Neuronal stem cell (in vitro differentiated cells): ENCODE results near the gene FBXO28.

Experiments used
- DNase-seq: peaks from one replicate; pipeline ENCODE4 v3.0.0-alpha.2; 2013; ENCODE audit warnings: low spot score
- H2AFZ ChIP-seq: one replicate; pipeline ENCODE4 v1.6.1; 2013; ENCODE audit warnings: mild to moderate bottlenecking, low read length, inconsistent platforms
- H2AK5ac ChIP-seq: 2 replicates; pipeline ENCODE4 v1.6.1; 2013; ENCODE audit warnings: low read depth, mild to moderate bottlenecking, inconsistent platforms, low read length, moderate library complexity, mixed read lengths
- H2BK120ac ChIP-seq: 2 replicates; pipeline ENCODE4 v1.6.1; 2013; ENCODE audit warnings: low read depth, mild to moderate bottlenecking, inconsistent platforms, low read length, moderate library complexity, mixed read lengths
- H2BK12ac ChIP-seq: one replicate; pipeline ENCODE4 v1.6.1; 2013; ENCODE audit warnings: low read length, inconsistent platforms
- H2BK15ac ChIP-seq: 2 replicates; pipeline ENCODE4 v1.6.1; 2013; ENCODE audit warnings: mild to moderate bottlenecking, low read length, inconsistent platforms, mixed read lengths
- H2BK5ac ChIP-seq: one replicate; pipeline ENCODE4 v1.6.1; 2013; ENCODE audit warnings: inconsistent platforms, mild to moderate bottlenecking, low read length, moderate library complexity
- H3K14ac ChIP-seq: one replicate; pipeline ENCODE4 v1.6.1; 2013; ENCODE audit warnings: low read length, inconsistent platforms
- H3K18ac ChIP-seq: 2 replicates; pipeline ENCODE4 v1.6.1; 2013; ENCODE audit warnings: low read length, inconsistent platforms
- H3K23ac ChIP-seq: 2 replicates; pipeline ENCODE4 v1.6.1; 2013; ENCODE audit warnings: low read depth, mild to moderate bottlenecking, mixed read lengths, low read length, inconsistent platforms; ENCODE audit not compliant: poor library complexity
- H3K27ac ChIP-seq: replicated peaks from 3 replicates; pipeline ENCODE4 v1.5.1; 2013; ENCODE audit warnings: low read length, inconsistent platforms
- H3K27me3 ChIP-seq, 3 experiments: 2 replicates each; pipeline ENCODE4 v1.6.1; 2013; ENCODE audit warnings: low read length in 3 of 3, mild to moderate bottlenecking in 2 of 3, inconsistent platforms in 1 of 3, low read depth in 1 of 3, mixed read lengths in 1 of 3, moderate library complexity in 1 of 3; ENCODE audit not compliant: control insufficient read depth in 3 of 3, insufficient read depth in 3 of 3
- H3K36me3 ChIP-seq, 2 donors: replicated peaks in 1 of 2; 2 replicates each; pipeline ENCODE4 v1.6.1; 2013; ENCODE audit warnings: low read length in 2 of 2; ENCODE audit not compliant: control insufficient read depth in 2 of 2, insufficient read depth in 2 of 2
- H3K4ac ChIP-seq: 2 replicates; pipeline ENCODE4 v1.6.1; 2013; ENCODE audit warnings: inconsistent platforms, mild to moderate bottlenecking, low read length, moderate library complexity
- H3K4me1 ChIP-seq, 2 donors: 1 replicate in 1 of 2; 2 replicates in 1 of 2; pipeline ENCODE4 v1.6.1; 2013; ENCODE audit warnings: low read length in 2 of 2, low read depth in 1 of 2; ENCODE audit not compliant: control insufficient read depth in 2 of 2, insufficient read depth in 1 of 2
- H3K4me2 ChIP-seq: one replicate; pipeline ENCODE4 v1.6.1; 2013; ENCODE audit warnings: mild to moderate bottlenecking, low read length, inconsistent platforms; ENCODE audit not compliant: insufficient read depth, poor library complexity, severe bottlenecking
- H3K4me3 ChIP-seq, 2 donors: 2 replicates each; pipeline ENCODE4 v1.5.1; 2013; ENCODE audit warnings: low read length in 2 of 2, mild to moderate bottlenecking in 2 of 2, inconsistent platforms in 1 of 2, moderate library complexity in 1 of 2
- H3K79me1 ChIP-seq: one replicate; pipeline ENCODE4 v1.6.1; 2013; ENCODE audit warnings: low read depth, mild to moderate bottlenecking, inconsistent platforms, low read length, moderate library complexity
- H3K9ac ChIP-seq: one replicate; pipeline ENCODE4 v1.6.1; 2013; ENCODE audit warnings: mild to moderate bottlenecking, low read depth, low read length, inconsistent platforms; ENCODE audit not compliant: poor library complexity
- H3K9me3 ChIP-seq, 2 donors: replicated peaks in 1 of 2; 2 replicates each; pipeline versions ENCODE3 to v1.6.1; 2013; ENCODE audit warnings: low read length in 2 of 2, mild to moderate bottlenecking in 2 of 2, inconsistent platforms in 1 of 2, low read depth in 1 of 2, mixed read lengths in 1 of 2, moderate library complexity in 1 of 2; ENCODE audit not compliant: control insufficient read depth in 2 of 2, insufficient read depth in 1 of 2
- H4K8ac ChIP-seq: one replicate; pipeline ENCODE4 v1.6.1; 2013; ENCODE audit warnings: low read depth, mild to moderate bottlenecking, inconsistent platforms, low read length, moderate library complexity
- H4K91ac ChIP-seq: one replicate; pipeline ENCODE4 v1.6.1; 2013; ENCODE audit warnings: low read length, low read depth, mild to moderate bottlenecking, inconsistent platforms; ENCODE audit not compliant: poor library complexity
- WGBS, 2 donors: extraction: QIAGEN DNeasy Blood & Tissue Kit; methylation state at CpG; one replicate each; pipeline ENCODE4 v1.1.7; 2013; ENCODE audit warnings: missing lambda C conversion rate in 2 of 2, mixed read lengths in 1 of 2; ENCODE audit not compliant: insufficient read length in 2 of 2, insufficient replicate concordance in 1 of 2; ENCODE audit errors: extremely low coverage in 2 of 2; 5-methylcytosine and 5-hydroxymethylcytosine counted together

FBXO28 gene

GRCh38 chr1:224138198-224138597, 24.3 kb downstream of the FBXO28 start:
- Histone ChIP-seq H2AK5ac (no peak overlapping the region), H3K14ac (no peak overlapping the region), H3K4ac (no peak overlapping the region), H2BK15ac (no peak overlapping the region), H3K4me3 (no peak overlapping the region), H3K9me3 (no peaks in the 10 kb centered on the region), H2BK120ac (no peak overlapping the region), H2AFZ (no peak overlapping the region), H3K79me1 (no peaks in the 10 kb centered on the region), H3K27ac (no peak overlapping the region), H4K91ac (no peak overlapping the region), H3K36me3 (peaks cover 3 to 71% of the 10 kb centered on the region in 2 donors), H3K18ac (no peak overlapping the region), H2BK12ac (no peak overlapping the region), H3K23ac (no peak overlapping the region), H2BK5ac (no peak overlapping the region), H3K4me1 (no peaks in the 10 kb centered on the region), H3K9ac (no peak overlapping the region), H4K8ac (no peak overlapping the region), H3K4me2 (no peak overlapping the region), H3K27me3 (no peaks in the 10 kb centered on the region)
- no CpG with 5 or more reads among the region's 3 CpGs for WGBS, 2 donors
- DNase-seq: no peak

DNA sequence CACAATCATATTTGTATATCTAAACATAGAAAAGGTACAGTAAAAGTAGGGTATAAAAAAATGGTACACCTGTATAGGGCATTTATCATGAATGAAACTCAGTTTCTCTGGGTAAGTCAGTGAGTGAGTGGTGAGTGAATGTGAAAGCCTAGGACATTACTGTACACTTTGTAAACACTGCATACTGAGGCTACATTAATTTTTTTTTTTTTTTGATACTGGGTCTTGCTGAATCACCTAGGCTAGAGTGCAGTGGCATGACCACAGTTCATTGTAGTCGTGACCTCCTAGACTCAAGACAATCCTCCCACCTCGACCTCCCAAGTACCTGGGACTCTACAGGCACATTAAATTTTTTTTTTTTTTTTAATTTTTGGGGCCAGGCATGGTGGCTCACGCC, 27.8 kb downstream of the FBXO28 start:
- no CpG with 5 or more reads among the region's 3 CpGs for WGBS, 2 donors
- Histone ChIP-seq H2AK5ac (no peak overlapping the region), H2BK12ac (no peak overlapping the region), H3K23ac (no peak overlapping the region), H3K4ac (no peak overlapping the region), H3K4me3 (no peak overlapping the region), H2BK5ac (no peak overlapping the region), H3K79me1 (peaks cover 1% of the 10 kb centered on the region), H3K27me3 (no peaks in the 10 kb centered on the region), H2AFZ (no peak overlapping the region), H3K36me3 (peaks cover 3 to 57% of the 10 kb centered on the region in 2 donors), H3K4me1 (no peaks in the 10 kb centered on the region), H4K91ac (no peak overlapping the region), H3K18ac (no peak overlapping the region), H3K4me2 (no peak overlapping the region), H3K9me3 (no peaks in the 10 kb centered on the region), H3K9ac (no peak overlapping the region), H3K14ac (no peak overlapping the region), H2BK120ac (no peak overlapping the region), H2BK15ac (no peak overlapping the region), H4K8ac (no peak overlapping the region), H3K27ac (no peak overlapping the region)
- DNase-seq: no peak

- Histone ChIP-seq H3K4ac (no peak overlapping the region), H2BK5ac (no peak overlapping the region), H3K4me2 (no peak overlapping the region), H2BK120ac (no peak overlapping the region), H3K23ac (no peak overlapping the region), H2BK15ac (no peak overlapping the region), H2AFZ (no peak overlapping the region), H2BK12ac (no peak overlapping the region), H3K27ac (no peak overlapping the region), H2AK5ac (no peak overlapping the region), H3K9ac (no peak overlapping the region), H3K27me3 (no peaks in the 10 kb centered on the region), H3K9me3 (no peaks in the 10 kb centered on the region), H3K18ac (no peak overlapping the region), H3K4me1 (no peaks in the 10 kb centered on the region), H4K91ac (no peak overlapping the region), H4K8ac (no peak overlapping the region), H3K36me3 (peaks cover 2 to 45% of the 10 kb centered on the region in 2 donors), H3K4me3 (no peak overlapping the region), H3K14ac (no peak overlapping the region), H3K79me1 (peaks cover 1% of the 10 kb centered on the region)
- no CpG with 5 or more reads among the region's 1 CpG for WGBS, 2 donors
- no peak for DNase-seq
Observed at GRCh38 chr1:224149709-224150108, 35.8 kb downstream of the FBXO28 start.

DNA sequence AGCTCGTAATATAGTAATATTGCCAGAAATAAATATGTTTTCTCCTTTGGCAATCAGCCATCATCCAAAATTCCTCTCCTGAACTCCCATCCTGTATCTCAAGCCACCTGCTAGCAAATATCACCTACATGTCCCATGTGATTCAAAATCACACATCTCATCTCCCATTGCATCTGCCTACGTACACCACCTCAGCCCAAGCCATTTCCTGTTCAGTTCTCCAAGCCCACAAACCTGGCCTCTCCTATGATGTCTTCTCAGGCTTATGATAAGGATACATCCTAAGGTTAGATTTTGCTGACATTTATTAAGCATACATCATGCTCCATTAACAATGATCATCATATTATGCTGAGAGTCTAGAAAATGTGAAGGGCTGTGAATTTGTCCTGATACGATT, 37.2 kb downstream of the FBXO28 start:
- H3K18ac ChIP-seq: no peak overlapping the region
- H3K27ac ChIP-seq: no peak overlapping the region
- H2BK12ac ChIP-seq: no peak overlapping the region
- H3K9ac ChIP-seq: no peak overlapping the region
- H2BK120ac ChIP-seq: no peak overlapping the region
- no peak overlapping the region for H2AFZ ChIP-seq
- H3K23ac ChIP-seq: no peak overlapping the region
- H3K4me2 ChIP-seq: no peak overlapping the region
- no peak for DNase-seq
- no peak overlapping the region for H4K8ac ChIP-seq
- no CpG with 5 or more reads among the region's 3 CpGs for WGBS, 2 donors
- H3K4me3 ChIP-seq: no peak overlapping the region
- H2BK5ac ChIP-seq: no peak overlapping the region
- no peak overlapping the region for H4K91ac ChIP-seq
- no peaks in the 10 kb centered on the region for H3K27me3 ChIP-seq
- H2BK15ac ChIP-seq: no peak overlapping the region
- peaks cover 1% of the 10 kb centered on the region for H3K79me1 ChIP-seq
- H2AK5ac ChIP-seq: no peak overlapping the region
- H3K36me3 ChIP-seq: peaks cover 2 to 47% of the 10 kb centered on the region in 2 donors
- no peaks in the 10 kb centered on the region for H3K9me3 ChIP-seq
- H3K14ac ChIP-seq: no peak overlapping the region
- H3K4ac ChIP-seq: no peak overlapping the region
- H3K4me1 ChIP-seq: no peaks in the 10 kb centered on the region
